Karpas-422 (cell line): ENCODE data around the gene CCDC88A. TPM values are rescaled to one million over a fixed set of nuclear protein-coding genes. Genes with fewer than 3 reads are reported as not detected.

Experiments used
- DNase-seq: peaks from one replicate; pipeline ENCODE4 v3.0.0-alpha.2; 2015
- H2AFZ ChIP-seq: fragments of 200-600 bp; sonication (generic); 2 replicates; pipeline ENCODE4 v1.6.1; 2014; ENCODE audit warnings: antibody characterized with exemption, low read length, mixed read lengths
- H3K27ac ChIP-seq: fragments of 200-600 bp; sonication (generic); 2 replicates; pipeline ENCODE4 v1.5.1; 2014; ENCODE audit warnings: mild to moderate bottlenecking, low read length, moderate library complexity
- H3K27me3 ChIP-seq: fragments of 200-600 bp; sonication (generic); 2 replicates; pipeline ENCODE4 v1.6.1; 2014; ENCODE audit warnings: low read length, mixed read lengths
- H3K36me3 ChIP-seq: fragments of 200-600 bp; sonication (generic); 2 replicates; pipeline ENCODE4 v1.6.1; 2014; ENCODE audit warnings: low read length, mixed read lengths; ENCODE audit not compliant: insufficient read depth
- H3K4me1 ChIP-seq: fragments of 200-600 bp; sonication (generic); 2 replicates; pipeline ENCODE4 v1.6.1; 2014; ENCODE audit warnings: mild to moderate bottlenecking, low read length, mixed read lengths
- H3K4me2 ChIP-seq: fragments of 200-600 bp; sonication (generic); 2 replicates; pipeline ENCODE4 v1.6.1; 2014; ENCODE audit warnings: low read length, low read depth, mild to moderate bottlenecking; ENCODE audit not compliant: poor library complexity, severe bottlenecking
- H3K4me3 ChIP-seq: fragments of 200-600 bp; sonication (generic); 2 replicates; pipeline ENCODE4 v1.5.1; 2014; ENCODE audit warnings: mild to moderate bottlenecking, antibody characterized with exemption, low read length, mixed read lengths
- H3K79me2 ChIP-seq: fragments of 200-600 bp; sonication (generic); 2 replicates; pipeline ENCODE4 v1.6.1; 2014; ENCODE audit warnings: mild to moderate bottlenecking, low read length, mixed read lengths
- H3K9ac ChIP-seq: fragments of 200-600 bp; sonication (generic); 2 replicates; pipeline ENCODE4 v1.6.0; 2014; ENCODE audit warnings: low read length
- H3K9me2 ChIP-seq: fragments of 200-600 bp; sonication (generic), shearing (Covaris generic); replicated peaks from 2 replicates; pipeline ENCODE4 v1.6.0; 2014; ENCODE audit warnings: mild to moderate bottlenecking, low read length, moderate library complexity; ENCODE audit not compliant: insufficient read depth
- H3K9me3 ChIP-seq: fragments of 300-700, 200-600 bp; sonication (generic); 2 replicates; pipeline ENCODE4 v1.6.1; 2014; ENCODE audit warnings: low read length, mixed read lengths
- H4K20me1 ChIP-seq: fragments of 200-600 bp; sonication (generic); 2 replicates; pipeline ENCODE4 v1.6.1; 2014; ENCODE audit warnings: mild to moderate bottlenecking, antibody characterized with exemption, low read length, low read depth; ENCODE audit not compliant: insufficient read depth
- total RNA-seq: library from RNA; depleted of rRNA; stranded (reverse); fragments of >200 nt; shearing (Covaris generic); gene quantifications from 2 replicates; pipeline ENCODE4 v1.2.3, GENCODE V29; 2014; ENCODE audit warnings: low replicate concordance

Gene CCDC88A
- total RNA-seq, 1 experiment from 2014 or later: 262 TPM

DNA sequence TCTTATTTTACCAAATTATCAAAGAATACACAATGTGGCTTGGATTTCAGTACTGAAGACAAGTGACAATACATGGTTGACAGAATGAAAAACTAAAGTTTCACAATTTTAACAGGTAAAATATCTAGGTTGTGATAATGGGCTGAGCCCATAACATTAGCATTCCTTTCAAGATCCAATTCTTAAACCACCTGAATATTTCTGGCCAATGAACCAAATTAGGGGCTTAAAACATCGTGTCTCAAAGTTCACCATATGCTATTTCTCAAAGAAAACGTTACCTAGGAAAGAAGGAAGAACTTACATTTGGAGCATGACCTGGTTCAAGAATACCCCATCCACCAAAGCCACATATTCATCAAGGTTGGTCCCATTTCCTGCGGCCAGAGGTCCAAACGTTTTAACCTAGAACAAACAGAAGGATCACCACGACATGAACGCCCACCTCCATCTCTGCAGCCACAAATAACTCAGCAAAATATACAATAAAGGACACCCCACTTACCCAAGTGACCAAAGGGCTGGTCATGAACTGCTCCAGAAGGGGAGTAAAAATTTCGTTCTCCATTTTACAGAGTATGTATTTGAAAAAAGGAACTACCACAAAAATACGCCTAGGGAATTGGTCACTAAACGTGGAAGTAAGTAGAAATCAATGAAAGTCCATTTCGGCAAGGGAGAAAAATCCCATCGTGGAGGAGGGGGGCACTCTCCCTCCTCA, 984 bp downstream of the CCDC88A start:
- Histone ChIP-seq H3K4me2 (peak overlapping the region; percentile 94), H3K9me2 (no peaks in the 10 kb centered on the region), H3K79me2 (peaks cover 64% of the 10 kb centered on the region), H3K9me3 (no peaks in the 10 kb centered on the region), H3K9ac (peak overlapping the region; percentile 94), H3K36me3 (peaks cover 20% of the 10 kb centered on the region), H4K20me1 (no peaks in the 10 kb centered on the region), H2AFZ (no peak overlapping the region), H3K27me3 (no peaks in the 10 kb centered on the region), H3K4me1 (peaks cover 47% of the 10 kb centered on the region), H3K27ac (peak overlapping the region; percentile 84), H3K4me3 (peak overlapping the region; percentile 83)
- peak; percentile 66 for DNase-seq

DNA sequence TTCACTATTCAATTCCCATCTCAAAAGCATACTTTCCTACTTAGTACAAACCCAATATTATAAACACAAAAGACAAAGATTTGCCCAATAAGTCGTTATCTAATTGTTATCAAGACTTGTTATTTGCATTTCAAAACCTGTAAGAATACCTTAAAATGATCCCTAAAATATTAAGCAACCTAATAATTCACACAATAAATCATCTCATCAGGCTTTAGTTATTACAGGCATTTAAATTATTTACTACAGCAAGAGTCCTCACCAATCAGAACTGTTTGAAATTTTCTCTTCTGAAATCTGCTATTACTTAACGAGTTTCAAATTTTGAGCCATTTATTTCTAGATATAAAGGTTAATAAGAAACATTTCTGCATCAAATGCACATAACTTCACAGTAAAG, 1.6 kb downstream of the CCDC88A start:
- no peaks in the 10 kb centered on the region for H4K20me1 ChIP-seq
- H3K4me3 ChIP-seq: peak overlapping the region; percentile 83
- peaks cover 26% of the 10 kb centered on the region for H3K36me3 ChIP-seq
- peak overlapping the region; percentile 94 for H3K4me2 ChIP-seq
- H3K4me1 ChIP-seq: peaks cover 46% of the 10 kb centered on the region
- H3K79me2 ChIP-seq: peaks cover 70% of the 10 kb centered on the region
- no peak overlapping the region for H2AFZ ChIP-seq
- H3K27ac ChIP-seq: peak overlapping the region; percentile 84
- H3K27me3 ChIP-seq: no peaks in the 10 kb centered on the region
- no peaks in the 10 kb centered on the region for H3K9me2 ChIP-seq
- H3K9me3 ChIP-seq: no peaks in the 10 kb centered on the region
- DNase-seq: peak; percentile 56
- H3K9ac ChIP-seq: peak overlapping the region; percentile 94

DNA sequence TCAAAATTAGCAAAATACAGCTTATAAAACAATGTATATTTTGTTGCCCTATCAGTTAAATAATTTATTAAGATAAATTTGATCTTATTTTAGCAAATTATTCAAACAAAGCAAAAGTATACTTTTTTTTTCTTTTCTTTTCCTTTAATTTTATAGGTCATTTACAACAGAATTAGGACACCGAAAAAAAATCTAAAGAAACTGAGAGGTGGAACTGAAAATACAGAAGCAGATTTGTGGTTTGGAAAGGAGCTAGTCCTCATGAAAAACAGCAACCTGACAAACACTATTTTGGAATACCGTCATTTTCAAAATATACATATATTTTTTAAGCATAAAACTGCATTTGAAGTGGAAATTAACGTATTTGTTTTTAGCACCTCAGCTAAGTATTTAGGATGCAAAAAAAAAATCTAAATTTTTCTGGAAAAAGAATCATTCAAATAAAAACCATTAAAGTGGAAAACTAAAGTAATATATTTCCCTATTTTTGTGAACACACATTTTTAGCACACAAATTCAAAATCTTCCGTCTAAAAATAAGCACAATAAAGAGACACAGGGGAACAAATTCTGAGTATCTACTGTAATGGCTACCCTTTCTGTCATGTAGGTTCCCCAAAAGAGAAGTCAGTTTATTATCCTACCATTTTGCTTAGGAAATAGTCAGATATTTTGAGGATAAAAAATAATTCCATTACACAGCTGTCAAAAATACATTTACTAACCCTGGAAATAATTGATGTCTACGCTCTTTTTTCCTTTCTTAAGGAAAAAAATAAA, 2.7 kb downstream of the CCDC88A start:
- H4K20me1 ChIP-seq: 0 out of 2 replicates have a peak, but pooled peaks cover 4% of the 10 kb centered on the region
- H2AFZ ChIP-seq: no peak overlapping the region
- peak overlapping the region; percentile 94 for H3K9ac ChIP-seq
- no peaks in the 10 kb centered on the region for H3K27me3 ChIP-seq
- peak overlapping the region; percentile 94 for H3K4me2 ChIP-seq
- peaks cover 35% of the 10 kb centered on the region for H3K36me3 ChIP-seq
- peaks cover 42% of the 10 kb centered on the region for H3K4me1 ChIP-seq
- peak overlapping the region; percentile 84 for H3K27ac ChIP-seq
- H3K9me2 ChIP-seq: no peaks in the 10 kb centered on the region
- peak; percentile 82 for DNase-seq
- no peaks in the 10 kb centered on the region for H3K9me3 ChIP-seq
- H3K79me2 ChIP-seq: peaks cover 81% of the 10 kb centered on the region
- H3K4me3 ChIP-seq: peak overlapping the region; percentile 83

DNA sequence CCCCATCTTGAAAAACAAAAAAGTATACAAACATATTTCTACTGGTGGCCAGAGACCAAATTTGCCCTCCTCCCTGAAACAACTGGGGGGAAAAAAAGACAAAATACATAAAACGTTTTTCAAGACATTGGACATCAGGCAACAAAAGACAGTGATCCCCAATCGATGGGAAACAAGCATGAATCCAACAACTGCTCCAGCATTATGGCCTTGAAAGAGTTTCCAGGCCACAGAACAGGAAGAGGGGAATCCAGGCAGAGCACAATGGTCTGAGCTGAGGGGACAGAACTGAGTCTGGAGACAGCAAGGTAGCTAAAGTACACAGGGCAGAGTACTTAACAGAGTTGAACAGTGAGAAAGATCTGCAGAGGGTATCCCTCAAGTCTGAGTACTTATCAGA, 4.4 kb downstream of the CCDC88A start:
- 0 out of 2 replicates have a peak overlapping the region, but pooled peaks have one; percentile 84 for H3K27ac ChIP-seq
- H3K9ac ChIP-seq: no peak overlapping the region; the same call in 1 of the 2 replicates
- H3K4me2 ChIP-seq: peak overlapping the region; percentile 44
- H3K79me2 ChIP-seq: peaks cover 95% of the 10 kb centered on the region
- H2AFZ ChIP-seq: no peak overlapping the region
- 0 out of 2 replicates have a peak, but pooled peaks cover 8% of the 10 kb centered on the region for H4K20me1 ChIP-seq
- DNase-seq: no peak
- H3K4me3 ChIP-seq: no peak overlapping the region
- H3K36me3 ChIP-seq: peaks cover 47% of the 10 kb centered on the region
- H3K4me1 ChIP-seq: peaks cover 36% of the 10 kb centered on the region
- no peaks in the 10 kb centered on the region for H3K9me3 ChIP-seq
- H3K27me3 ChIP-seq: no peaks in the 10 kb centered on the region
- no peaks in the 10 kb centered on the region for H3K9me2 ChIP-seq

DNA sequence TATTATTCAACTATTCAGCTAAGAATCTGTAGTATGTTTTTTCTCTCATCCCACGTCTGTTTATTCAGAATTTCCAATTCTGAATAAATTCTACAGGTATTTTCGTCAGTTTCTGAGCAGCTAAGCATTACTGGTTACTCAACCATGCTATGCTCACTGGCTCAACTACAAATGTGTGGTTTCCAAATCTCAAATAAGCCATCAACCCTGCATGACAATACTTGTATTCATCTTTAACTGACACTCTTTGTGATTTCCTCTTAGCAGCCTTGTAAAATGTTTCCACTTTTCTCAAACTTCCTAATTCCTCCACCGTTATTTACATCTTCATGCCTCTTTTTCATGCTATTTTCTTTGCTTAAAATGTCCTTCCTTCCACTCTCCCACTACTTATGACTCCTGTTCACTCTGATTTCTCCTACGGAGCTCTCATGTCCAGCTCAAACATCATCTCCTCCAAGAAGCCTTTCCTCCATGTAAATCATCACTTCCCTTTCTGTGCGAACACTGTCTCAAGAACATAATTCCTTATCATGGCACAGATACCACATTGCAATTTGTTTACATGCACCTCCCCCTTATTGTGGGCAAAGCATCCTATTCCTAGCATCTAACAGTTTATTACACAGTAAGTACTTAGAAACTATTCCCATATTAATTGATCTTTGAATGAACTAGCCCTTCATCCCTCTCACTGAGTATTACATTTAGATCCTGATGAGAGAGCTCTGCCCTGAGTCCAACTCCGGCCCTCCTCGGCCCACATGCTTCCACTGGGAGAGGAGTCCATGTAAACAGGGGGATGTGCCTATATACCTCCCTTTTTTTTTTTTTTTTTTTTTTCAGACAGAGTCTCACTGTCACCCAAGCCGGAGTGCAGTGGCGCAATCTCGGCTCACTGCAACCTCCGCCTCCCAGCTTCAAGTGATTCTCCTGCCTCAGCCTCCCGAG, 10.5 kb downstream of the CCDC88A start:
- no peaks in the 10 kb centered on the region for H3K9me3 ChIP-seq

DNA sequence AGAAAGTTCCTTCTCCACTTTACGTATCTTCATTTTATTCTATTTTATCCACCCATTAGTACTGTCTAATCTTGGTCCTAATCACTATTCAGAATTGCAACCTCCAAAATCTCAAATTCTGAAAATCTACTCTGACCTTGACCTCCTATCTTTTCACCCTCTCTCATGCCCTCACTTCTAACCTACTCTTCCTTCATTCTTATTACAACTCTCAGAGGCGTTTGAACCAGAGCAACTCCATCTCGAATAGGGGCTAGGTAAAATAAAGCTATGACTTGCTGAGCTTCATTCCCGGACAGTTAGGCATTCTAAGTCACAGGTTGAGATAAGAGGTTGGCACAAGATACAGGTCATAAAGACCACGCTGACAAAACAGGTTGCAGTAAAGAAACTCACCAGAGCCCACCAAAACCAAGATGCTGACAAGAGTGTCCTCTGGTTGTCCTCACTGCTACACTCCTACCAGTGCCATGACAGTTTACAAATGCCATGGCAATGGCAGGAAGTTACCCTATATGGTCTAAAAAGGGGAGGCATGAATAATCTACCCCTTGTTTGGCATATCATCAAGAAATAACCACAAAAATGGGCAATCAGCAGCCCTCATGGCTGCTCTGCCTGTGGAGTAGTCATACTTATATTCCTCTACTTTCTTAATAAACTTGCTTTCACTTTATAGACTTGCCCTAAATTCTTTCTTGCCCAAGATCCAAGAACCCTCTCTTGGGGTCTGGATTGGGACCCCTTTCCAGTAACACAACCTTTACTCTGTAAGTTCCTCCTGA, 11.4 kb downstream of the CCDC88A start:
- Histone ChIP-seq H3K4me3 (no peak overlapping the region), H3K79me2 (peaks cover 98% of the 10 kb centered on the region), H3K36me3 (peaks cover 68% of the 10 kb centered on the region), H4K20me1 (peaks cover 8% of the 10 kb centered on the region; the same call in 1 of the 2 replicates), H3K27ac (peak overlapping the region; percentile 43; the same call in 1 of the 2 replicates), H3K9me2 (no peaks in the 10 kb centered on the region), H3K9me3 (no peaks in the 10 kb centered on the region), H3K9ac (no peak overlapping the region), H3K27me3 (no peaks in the 10 kb centered on the region), H2AFZ (no peak overlapping the region), H3K4me1 (peaks cover 44% of the 10 kb centered on the region), H3K4me2 (no peak overlapping the region)
- DNase-seq: no peak

More for the DNA sequence above, 10.5 kb downstream of the CCDC88A start:
- H3K4me2 ChIP-seq: no peak overlapping the region
- no peak overlapping the region for H2AFZ ChIP-seq
- H4K20me1 ChIP-seq: peaks cover 8% of the 10 kb centered on the region; the same call in 1 of the 2 replicates
- peaks cover 37% of the 10 kb centered on the region for H3K4me1 ChIP-seq
- no peak overlapping the region for H3K4me3 ChIP-seq
- no peaks in the 10 kb centered on the region for H3K9me2 ChIP-seq
- peaks cover 68% of the 10 kb centered on the region for H3K36me3 ChIP-seq
- H3K27ac ChIP-seq: peak overlapping the region; percentile 43
- peaks cover 98% of the 10 kb centered on the region for H3K79me2 ChIP-seq
- H3K27me3 ChIP-seq: no peaks in the 10 kb centered on the region
- DNase-seq: no peak
- no peak overlapping the region for H3K9ac ChIP-seq

DNA sequence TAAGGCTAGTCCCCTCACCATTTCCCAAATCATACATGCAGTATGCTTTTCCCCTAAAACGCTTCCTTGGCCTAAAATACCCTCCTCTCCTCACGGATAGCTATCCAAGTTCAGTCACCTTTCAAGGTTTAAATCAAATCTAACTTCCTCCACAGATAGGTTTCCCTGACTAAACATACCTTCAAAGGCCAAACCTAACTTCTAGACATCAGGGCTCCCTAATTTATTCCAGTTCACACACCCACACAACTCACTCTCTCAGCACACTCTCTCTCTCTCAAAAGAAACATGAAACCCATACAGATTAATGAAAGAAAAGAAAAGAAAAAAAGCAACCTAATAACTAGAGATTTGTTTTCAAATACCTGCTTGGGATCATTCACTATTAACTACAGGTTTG, 14.5 kb downstream of the CCDC88A start:
- H3K9me2 ChIP-seq: no peaks in the 10 kb centered on the region
- H3K27me3 ChIP-seq: no peaks in the 10 kb centered on the region
- H3K4me1 ChIP-seq: peaks cover 38% of the 10 kb centered on the region
- no peak overlapping the region for H3K9ac ChIP-seq
- peaks cover 92% of the 10 kb centered on the region for H3K79me2 ChIP-seq
- H3K27ac ChIP-seq: no peak overlapping the region
- no peak overlapping the region for H2AFZ ChIP-seq
- peaks cover 60% of the 10 kb centered on the region for H3K36me3 ChIP-seq
- no peak for DNase-seq
- H3K4me3 ChIP-seq: no peak overlapping the region
- H4K20me1 ChIP-seq: no peaks in the 10 kb centered on the region; the same call in 1 of the 2 replicates
- no peak overlapping the region for H3K4me2 ChIP-seq
- no peaks in the 10 kb centered on the region for H3K9me3 ChIP-seq
